ENCODE data around the gene USP34.
"Not testable (repeated sequence)": the region's sequence is repeated elsewhere in the genome, so short reads cannot be mapped to it uniquely, and the experiment has no call there.

DNA sequence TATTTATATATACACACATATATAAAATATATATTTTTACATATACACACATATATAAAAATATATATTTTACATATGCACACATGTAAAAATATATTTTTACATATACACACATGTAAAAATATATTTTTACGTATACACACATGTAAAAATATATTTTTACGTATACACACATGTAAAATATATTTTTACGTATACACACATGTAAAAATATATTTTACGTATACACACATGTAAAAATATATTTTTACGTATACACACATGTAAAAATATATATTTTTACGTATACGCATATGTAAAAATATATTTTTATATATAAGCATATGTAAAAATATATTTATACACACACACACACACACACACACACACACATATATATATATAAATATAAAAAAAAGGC lies 83.3 kb downstream of the USP34 start:
- not testable (repeated sequence) for TF ChIP-seq ZNF274 (IDR thresholded peaks at IDR 0.05; ENCODE audit: low read depth, low read length); YY1 (IDR thresholded peaks at IDR 0.05; ENCODE audit: insufficient read depth, insufficient read length); SUZ12 (IDR thresholded peaks at IDR 0.05; ENCODE audit: extremely low read depth, insufficient read depth, insufficient read length)

All from NT2/D1 (cell line).